GM19372 (cell line): ENCODE data around the gene STAT4.

ENCODE experiments used
- ATAC-seq: cut with Tn5 transposase; IDR thresholded peaks from one replicate; pipeline ENCODE4 v1.9.1; 2021; ENCODE audit warnings: mild to moderate bottlenecking, low read depth, moderate library complexity; ENCODE audit not compliant: unreplicated experiment

Gene STAT4

DNA sequence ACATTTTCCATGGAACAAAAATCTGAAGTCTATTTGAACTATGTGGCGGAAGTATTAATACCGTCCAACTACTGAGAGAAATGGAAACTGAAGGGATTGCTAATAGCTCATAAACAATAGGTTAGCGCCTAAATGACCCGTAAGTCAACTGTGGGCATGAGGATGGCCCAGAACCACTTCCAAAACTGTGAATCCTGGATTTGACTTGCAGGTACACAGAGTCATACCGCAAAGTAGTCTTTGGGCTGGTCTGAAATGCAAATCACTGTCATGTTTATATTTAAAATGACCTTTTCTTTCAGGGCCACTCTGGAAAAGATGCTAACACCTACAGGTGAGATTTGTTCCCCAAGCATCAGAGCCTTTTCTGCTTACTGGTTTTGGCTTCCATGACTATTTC is 50.6 kb downstream of the STAT4 start:
- ATAC-seq: no peak

DNA sequence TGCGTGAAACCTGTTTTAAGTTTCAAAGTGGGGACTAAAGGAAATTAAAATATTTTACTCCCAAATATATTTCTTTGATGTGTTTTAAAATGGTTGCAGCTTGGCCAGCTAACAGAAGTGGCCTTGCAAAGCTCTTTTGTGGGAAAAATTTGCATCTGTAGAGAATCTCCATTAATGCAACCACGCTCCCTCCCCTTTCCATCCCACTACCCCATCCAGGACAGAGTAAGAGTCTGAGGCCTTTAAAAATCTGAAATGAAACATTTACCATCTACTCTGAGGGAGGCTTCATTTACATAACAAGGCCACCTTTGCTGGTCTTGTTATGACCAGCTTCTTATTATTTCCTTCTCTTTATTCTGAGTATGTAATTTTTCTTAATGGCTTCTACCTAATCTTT is 63.5 kb downstream of the STAT4 start:
- ATAC-seq: no peak

DNA sequence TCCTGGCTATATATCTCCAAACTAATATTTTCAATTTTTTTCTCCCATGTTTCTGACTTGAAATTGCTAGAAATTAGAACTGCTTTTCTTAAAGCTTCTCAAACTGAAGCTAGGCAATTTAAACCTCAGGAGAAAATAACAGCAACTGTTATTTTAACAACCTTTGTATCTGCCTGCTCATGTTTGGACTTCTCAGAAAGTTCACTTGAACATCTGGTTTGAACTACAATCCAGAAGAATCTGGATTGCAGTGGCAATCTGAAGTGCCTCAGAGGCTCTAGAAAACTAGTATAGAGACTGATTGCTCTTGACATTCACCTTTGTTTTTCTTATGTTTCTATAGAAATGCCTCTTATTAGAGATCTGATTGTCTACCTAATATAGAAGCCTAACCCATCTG is 64.1 kb downstream of the STAT4 start:
- ATAC-seq: no peak

DNA sequence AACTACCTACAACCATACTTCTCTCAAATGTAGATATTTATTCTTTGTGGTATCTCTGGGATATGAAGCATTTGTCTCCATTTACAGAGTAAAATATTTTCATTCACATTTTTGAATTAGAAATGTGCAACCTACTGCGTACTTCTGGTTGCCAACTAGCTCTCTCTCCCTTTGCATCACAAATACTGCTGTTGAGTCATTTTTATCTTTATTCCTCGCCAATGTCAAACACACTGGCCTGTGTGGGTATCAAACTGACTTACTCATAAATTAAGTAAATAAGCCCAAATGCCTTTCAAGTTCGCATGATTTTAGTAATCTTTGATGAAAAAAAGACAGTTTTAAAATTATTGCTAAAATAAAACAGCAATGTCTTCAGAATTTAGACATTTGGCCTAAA is 67.3 kb downstream of the STAT4 start:
- ATAC-seq: no peak

DNA sequence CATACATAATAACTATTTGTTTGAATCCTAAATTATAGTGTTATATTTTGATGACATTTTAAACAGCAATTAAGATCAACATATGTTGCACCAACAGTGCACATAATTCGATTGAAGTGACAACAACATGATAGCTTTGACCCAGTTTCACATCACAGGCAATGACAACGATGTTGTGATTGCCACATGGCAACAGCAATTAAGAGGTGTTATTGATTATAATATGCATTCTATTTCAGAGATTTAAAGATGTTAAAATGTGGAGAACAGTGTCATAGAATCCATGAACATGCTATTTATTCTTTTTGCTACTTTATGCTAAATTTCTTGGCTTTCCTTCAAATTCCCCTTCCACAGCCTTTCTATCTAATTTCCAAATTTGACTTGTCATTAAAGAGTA is 68.5 kb downstream of the STAT4 start:
- ATAC-seq: no peak

DNA sequence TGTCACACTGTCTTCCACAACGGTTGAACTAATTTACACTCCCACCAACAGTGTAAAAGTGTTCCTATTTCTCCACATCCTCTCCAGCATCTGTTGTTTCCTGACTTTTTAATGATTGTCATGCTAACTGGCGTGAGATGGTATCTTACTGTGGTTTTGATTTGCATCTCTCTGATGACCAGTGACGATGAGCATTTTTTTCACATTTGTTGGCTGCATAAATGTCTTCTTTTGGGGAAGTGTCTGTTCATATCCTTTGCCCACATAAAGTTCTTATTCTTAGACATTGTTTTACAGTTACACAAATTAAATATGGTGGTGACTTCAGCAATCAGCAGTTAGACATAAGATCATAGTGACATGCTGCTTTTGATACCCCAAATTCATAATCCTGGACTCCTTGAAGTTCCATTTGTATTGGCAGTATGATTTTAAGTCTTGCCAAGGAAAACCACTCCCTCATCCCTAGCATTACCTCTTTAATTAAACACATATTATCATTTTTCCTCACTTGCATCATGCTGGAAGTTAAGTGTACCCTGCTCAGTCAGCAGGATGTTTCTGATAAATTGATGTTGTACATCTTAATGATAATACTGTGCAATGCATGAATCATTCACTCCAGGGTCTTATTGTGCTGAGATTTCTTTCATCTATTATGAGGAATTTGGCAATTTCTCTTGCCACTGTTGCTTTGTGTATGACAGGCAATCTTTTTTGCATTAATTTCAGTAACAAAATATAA is 69.2 kb downstream of the STAT4 start:
- ATAC-seq: no peak

DNA sequence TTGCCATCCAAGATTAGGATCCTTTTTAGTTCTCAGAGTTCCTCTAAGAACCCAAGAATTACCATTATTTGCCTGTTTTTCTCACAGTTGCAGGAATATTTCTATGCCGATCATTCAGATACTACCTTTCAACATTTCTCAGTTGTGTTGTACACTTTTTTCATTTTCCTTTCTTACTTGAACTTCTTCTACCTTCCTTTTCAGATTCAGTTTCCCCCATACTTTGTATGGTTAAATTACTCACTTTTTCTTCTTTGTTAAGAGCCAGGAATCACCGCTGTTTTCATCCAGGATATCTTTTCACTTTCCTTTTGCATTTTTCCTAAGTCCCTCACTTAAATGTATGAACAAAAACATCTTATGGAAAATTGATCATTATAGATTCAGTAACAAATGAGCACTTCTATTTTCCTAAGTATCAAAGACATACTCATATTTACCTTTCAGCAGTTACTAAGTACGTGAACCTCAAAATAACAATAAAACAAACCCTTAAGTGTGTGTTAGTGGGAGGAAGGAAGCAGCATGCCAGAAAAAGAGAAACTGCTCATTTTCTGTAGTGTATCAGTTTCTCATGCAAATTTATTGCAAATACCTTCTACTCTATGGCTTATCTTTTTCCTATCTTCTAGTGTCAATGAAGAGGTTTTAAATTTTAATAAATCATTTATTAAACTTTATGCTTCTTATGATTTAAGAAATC is 72.5 kb downstream of the STAT4 start:
- ATAC-seq: no peak

DNA sequence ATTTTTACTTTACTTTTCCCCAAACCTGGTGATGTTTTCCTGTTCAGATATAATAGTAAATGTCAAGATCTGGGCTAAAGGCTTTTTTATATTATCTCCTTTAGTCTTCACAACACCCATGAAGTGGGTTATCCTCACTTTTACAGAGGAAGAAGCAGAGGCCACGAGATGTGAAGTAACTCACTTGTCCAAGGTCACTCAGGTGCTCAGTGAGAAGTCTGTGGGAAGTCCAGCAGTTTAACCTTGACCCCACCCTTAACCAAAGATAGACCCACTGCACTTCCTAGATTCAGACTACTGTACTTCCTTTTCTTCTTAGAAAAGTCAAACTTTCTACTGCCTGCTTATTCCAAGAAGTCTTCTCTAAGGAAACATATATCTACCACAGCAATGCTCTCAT is 80.5 kb downstream of the STAT4 start:
- ATAC-seq: no peak

DNA sequence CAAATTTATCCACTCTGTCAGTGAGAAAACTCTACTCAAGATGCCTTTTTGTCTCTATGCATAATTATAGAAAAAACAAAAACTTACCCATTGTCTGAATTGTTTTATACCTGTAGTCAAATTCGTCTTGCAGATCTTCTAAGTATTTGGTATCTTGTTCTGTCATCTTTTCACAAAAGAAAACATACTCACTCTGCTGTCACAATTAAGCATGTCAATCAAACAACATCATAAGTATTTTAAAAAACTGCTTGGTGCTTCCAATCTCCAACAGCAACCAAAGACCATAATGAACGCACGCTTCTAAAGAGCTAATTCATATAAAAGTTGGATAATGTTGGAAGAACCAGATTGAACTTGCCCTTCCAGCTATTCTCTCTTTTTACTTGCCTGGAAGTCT is 81.2 kb downstream of the STAT4 start:
- no peak for ATAC-seq

DNA sequence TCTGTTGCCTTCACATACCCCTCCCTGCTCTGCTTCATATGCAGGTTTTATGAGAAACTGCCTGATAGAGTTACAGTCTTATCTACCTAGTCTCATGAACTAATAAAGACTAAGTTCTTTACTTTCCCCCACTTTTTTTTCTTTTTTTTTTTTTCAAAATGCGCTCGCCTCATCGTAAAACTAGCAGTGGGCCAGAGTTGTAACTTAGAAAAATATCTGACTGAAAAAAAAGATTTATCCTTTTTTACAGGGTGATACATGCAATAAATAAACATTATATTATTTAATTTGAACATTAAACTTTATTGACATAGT is 83.9 kb downstream of the STAT4 start:
- no peak for ATAC-seq

DNA sequence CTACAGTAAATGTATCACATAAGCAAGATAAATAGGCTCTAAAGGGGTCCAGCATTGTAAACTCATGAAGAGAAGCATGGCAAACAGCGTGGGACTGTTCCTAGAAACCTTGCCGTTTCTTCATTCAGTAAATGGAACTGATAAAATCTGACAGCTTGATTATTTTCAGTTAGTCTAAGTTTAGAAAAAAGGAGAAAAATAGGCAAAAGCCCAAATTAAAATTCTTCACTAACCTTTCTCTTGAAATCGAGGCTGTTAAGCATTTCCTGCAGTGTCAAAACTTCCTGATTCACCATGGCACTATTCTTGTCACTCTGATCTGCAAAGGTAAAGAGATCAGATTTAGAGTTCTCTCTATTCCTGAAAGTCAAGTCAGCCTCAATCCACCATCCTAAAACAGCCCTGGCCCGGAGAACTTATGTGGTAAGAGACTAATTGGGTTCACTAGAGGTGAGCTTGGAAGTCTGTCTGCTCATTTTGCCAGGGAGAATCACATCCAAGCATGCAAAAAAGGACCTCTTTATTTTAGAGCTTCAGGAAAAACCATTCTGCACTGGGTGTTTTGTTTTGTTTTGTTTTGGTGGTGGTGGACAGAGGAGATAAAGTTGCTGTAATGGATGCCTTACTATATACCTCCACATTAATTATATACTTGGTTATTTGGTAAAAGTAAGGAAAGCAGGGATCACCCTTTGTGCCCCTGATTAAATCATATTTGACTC is 84.4 kb downstream of the STAT4 start:
- ATAC-seq: no peak

DNA sequence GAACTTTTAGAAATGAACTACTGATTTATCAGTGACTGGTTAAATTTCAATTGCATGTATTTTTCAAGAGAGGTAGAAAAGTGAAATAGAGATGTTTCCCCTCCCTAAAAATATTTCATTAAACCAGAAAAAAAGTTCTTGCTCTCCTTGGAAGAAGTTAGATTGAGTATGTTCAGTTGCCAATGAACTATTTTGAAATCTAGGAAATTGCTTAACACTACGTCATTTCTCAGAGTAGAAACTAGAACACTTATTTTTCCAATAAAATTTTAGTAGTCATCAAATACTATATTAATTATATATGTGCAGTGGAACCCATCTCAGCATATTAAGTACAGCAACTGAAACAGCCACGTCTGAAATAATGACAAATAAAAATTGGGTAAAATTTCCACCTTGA is 85.0 kb downstream of the STAT4 start:
- no peak for ATAC-seq

DNA sequence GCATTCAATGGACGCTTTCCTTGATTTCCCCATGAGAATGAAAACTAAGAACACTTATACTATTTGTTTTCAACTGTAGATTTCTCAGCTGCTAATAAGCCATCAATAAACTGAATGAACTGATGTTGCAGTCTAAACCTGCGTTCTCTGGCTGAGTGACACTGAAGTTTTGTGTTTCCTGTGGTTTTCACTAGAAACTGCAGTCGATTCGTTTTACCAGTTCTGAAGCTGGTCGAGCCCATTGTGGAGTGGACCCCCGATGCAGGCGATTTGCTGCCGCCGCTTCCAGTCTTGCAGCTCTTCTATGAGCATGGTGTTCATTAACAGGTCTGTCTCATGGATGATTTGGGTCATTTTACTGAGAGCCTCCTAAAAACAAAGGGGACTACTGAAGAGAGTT is 86.2 kb downstream of the STAT4 start:
- ATAC-seq: no peak

DNA sequence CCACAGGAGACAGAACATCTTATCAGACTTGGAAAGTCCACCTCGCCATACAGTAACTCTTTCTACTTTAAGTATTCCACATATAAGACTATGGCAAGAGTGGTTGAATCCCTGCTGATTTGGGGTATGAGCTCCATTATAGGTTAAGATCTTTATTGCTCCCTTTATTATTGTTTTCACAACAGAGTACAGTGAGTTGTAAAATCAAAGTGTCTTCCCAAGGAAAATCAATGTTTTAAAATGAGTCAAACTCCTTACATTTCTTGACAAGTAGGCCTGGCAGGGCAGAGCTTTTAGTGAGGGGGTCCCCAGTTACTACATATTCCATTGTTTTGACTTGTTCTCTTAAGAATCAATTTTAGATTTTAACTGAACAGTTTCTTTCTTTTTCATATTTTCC is 87.2 kb downstream of the STAT4 start:
- no peak for ATAC-seq

DNA sequence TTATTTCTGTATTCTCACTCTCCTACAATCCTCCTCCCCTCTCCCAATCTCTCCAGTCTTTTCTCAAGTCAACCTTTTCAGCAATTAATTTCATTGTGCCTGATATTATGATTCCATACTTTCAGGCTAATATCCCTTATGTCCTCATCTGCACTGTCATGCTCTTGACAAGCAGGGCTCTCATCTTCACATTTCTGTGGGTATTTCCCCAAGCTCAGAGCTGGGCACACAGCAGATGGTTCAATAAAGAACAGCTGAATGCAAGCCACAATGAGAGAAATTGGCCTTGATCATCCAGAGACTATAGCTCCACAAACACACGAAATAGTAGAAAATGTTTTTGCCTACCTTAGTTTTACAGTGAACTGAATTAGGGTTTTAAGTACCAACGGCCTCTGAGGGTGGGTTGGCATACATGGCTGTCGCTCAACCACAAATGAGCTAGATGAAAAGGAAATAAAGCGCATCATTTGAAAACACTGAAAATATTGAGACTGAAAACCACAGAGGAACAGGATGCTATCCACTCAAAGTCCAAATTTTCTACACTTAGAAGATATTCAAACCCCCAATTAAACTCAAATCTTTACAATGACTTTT is 89.3 kb downstream of the STAT4 start:
- no peak for ATAC-seq

DNA sequence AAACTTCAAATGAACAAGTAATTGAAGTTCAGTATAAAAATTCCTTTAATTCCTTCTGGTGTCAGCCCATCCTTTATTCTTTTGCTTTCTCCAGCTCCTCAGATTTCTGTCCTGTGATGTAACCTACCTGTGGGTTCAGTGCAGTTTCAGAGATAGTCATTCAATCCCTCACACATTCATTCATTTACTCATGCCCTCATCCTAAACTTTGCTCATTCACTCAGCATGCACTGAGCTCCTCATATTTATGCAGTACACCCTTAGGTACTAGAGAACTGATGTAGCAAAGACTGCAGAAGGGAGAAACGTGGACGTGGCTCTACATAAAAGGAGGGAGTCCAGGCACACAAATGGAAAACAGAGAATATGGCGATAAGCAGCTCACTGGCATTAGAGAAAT is 91.5 kb downstream of the STAT4 start:
- no peak for ATAC-seq

DNA sequence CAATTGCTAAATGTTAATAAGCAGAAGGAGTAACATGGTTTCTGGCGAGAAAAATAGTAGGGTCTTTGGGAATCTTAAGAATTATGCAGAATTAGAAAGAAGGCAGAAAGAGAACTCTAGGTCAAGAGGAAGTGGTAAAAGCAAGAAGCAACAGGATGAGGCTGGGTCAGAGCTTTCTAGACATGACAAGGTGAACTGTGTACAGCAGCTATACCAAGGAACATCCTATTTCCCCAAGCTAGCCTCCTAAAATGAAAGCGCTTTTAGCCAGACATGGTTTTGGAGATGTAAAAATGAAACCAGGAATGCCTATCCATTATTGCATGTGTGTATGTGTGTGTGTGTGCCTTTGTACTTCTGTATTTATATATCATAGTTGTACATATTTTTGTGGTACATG is 94.6 kb downstream of the STAT4 start:
- peak; percentile 49 for ATAC-seq

DNA sequence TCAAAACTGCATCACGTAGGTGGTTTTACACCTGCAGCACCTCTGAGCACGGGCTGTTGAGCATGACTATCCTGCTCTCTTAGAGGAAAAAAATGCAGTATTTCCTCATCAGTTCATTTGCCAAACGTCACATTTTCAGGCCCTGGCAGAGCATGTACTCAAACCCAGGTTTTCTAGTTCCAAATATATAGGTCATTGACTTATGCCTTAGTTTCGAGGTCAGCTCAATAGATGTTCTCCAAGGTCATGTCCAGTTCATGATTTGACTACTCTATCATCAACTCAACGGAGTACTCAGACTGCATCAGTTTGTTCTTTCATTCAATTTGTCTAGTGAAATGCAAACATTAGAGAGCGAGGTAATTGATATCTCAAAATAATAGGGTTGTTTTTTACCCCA is 97.5 kb downstream of the STAT4 start:
- no peak for ATAC-seq

DNA sequence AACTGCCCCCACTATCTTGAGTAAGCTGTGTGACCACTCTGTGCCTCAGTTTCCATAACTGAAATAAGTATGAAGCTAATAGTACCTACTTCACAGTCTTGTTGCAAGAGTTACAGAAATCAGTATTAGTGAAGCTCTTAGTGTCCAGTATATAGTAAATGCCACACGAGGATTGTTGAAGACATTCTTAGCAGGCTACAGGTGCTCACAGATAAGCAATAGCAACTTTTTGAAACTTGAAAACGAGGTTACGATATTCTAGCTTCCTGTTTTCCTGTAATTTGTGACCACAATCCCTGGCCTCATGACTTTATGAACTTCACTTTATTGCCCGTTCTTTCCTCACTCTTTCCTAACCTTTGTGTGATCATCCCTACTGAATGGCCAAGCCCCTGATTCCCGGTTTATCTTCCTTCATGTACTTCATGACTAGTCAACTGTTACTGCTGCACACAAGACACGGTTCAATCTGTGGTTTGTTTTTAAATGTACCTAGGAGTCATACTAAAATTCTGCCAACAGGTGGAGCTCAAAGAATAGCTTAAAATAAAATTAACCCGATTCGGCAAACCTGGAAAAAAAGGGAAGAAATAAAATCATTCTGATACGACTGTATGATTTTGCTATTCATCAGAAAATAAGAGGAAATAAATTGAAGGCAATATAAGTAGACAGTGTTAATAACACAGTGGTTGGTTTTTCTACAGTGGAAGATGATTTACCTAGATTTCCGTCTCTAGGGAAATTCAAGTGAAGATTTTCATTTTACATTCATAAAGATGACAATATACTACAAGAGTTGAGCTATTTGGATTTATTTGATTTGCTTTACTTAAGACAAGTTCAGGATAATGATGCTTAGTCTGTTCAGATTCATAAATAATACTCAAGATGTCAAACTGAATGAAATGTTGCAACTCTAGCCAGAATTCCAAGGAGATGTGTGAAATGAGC is 98.7 kb downstream of the STAT4 start:
- no peak for ATAC-seq

DNA sequence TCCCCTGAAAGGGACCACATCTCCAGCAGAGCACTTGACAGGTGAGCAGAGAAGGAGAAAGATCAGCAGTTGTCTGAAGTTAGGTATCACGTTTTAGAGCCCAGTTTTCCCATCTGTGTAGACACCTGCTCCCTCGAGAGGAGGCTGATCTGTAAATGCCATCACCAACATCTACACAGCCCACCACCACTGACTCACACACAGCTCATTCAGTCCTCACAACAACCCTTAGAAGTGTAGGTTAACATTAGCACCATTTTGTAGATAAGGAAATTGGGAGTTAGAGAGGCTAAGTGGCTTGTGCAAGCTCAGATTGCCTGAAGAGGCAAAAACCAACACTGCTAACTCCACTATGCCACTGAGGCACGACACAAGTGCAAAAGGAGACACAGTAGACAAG is 99.6 kb downstream of the STAT4 start:
- no peak for ATAC-seq

DNA sequence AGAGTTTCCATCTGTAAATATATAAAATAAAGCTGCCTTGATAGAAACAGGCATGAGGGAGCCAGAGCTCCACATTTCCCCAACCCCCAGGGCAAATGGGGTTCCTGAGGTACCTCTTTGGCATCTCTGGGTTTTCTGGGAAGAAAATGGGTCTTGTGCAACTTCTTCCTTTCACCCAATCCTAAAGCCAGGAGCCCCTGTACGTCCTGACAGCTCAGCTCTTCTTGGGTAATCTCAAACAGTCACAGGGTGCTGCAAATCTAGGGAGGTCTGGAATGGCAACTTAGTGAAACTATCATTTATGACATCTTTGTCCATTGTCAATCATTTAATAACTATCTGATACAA is 100.2 kb downstream of the STAT4 start:
- ATAC-seq: no peak
